Body of pancreas (tissue), 4 donors: ENCODE measurements around the gene SLC6A13. TPM values are rescaled to one million over a fixed set of nuclear protein-coding genes. Genes with fewer than 3 reads are reported as not detected.

Experiments used
- ATAC-seq: fragments of 150-250 bp; one replicate; pipeline ENCODE4 v1.9.1; 2016
- DNase-seq, 4 donors: peaks; one replicate each; pipeline ENCODE4 v3.0.0-alpha.2; 2019
- H3K27ac ChIP-seq, 4 donors: fragments of 200-600 bp; sonication (generic); 1 replicate in 3 of 4; 2 replicates in 1 of 4; pipeline versions ENCODE4 v1.5.1 to v1.6.1; 2016 to 2019; ENCODE audit warnings: mild to moderate bottlenecking in 1 of 4, mixed read lengths in 1 of 4, moderate library complexity in 1 of 4
- H3K27me3 ChIP-seq, 2 donors: fragments of 200-600 bp; sonication (generic); one replicate each; pipeline ENCODE4 v1.6.0; 2016; ENCODE audit warnings: mild to moderate bottlenecking in 1 of 2
- H3K36me3 ChIP-seq, 2 donors: fragments of 200-600 bp; sonication (generic); replicated peaks in 1 of 2; 2 replicates each; pipeline ENCODE4 v1.5.1; 2016; ENCODE audit warnings: low read depth in 2 of 2; ENCODE audit not compliant: insufficient read depth in 1 of 2
- H3K4me1 ChIP-seq: fragments of 200-600 bp; sonication (generic); one replicate; pipeline ENCODE4 v1.6.0; 2016
- H3K4me3 ChIP-seq, 2 donors: fragments of 200-600 bp; sonication (generic); 1 replicate in 1 of 2; 2 replicates in 1 of 2; pipeline ENCODE4 v1.5.1; 2016 to 2019
- H3K9me3 ChIP-seq, 3 donors: fragments of 200-600 bp; sonication (generic); 1 replicate in 2 of 3; 2 replicates in 1 of 3; pipeline ENCODE4 v1.5.1; 2016
- CTCF ChIP-seq, 7 experiments: fragments of 450-650 bp in 4 of 7; fragments of 200-600 bp in 3 of 7; sonication (generic) in 3 of 7; IDR thresholded peaks; one replicate each; pipeline ENCODE4 v1.5.1; 2016 to 2019; ENCODE audit warnings: antibody characterized with exemption in 7 of 7
- POLR2A ChIP-seq, 3 donors: fragments of 450-650 bp; IDR thresholded peaks; one replicate each; pipeline ENCODE4 v1.6.1; 2016; ENCODE audit warnings: antibody characterized with exemption in 3 of 3, mild to moderate bottlenecking in 2 of 3
- whole genome bisulfite sequencing, 2 donors: methylation state at CpG; one replicate each; pipeline ENCODE4 v1.1.5; 2017; 5-methylcytosine and 5-hydroxymethylcytosine counted together
- intact Hi-C: fragments of 100-400 bp; cut with DNase I; formaldehyde crosslinking; loops from one replicate; pipeline ENCODE4 v1.15.1; 2023
- total RNA-seq, 2 donors: library from RNA; depleted of rRNA; stranded (reverse); fragments of >200 nt; gene quantifications; one replicate each; pipeline ENCODE4 v1.1.0, GENCODE V29; 2016

SLC6A13 gene
- total RNA-seq, 2 donors from 2014 or later = not detected

DNA sequence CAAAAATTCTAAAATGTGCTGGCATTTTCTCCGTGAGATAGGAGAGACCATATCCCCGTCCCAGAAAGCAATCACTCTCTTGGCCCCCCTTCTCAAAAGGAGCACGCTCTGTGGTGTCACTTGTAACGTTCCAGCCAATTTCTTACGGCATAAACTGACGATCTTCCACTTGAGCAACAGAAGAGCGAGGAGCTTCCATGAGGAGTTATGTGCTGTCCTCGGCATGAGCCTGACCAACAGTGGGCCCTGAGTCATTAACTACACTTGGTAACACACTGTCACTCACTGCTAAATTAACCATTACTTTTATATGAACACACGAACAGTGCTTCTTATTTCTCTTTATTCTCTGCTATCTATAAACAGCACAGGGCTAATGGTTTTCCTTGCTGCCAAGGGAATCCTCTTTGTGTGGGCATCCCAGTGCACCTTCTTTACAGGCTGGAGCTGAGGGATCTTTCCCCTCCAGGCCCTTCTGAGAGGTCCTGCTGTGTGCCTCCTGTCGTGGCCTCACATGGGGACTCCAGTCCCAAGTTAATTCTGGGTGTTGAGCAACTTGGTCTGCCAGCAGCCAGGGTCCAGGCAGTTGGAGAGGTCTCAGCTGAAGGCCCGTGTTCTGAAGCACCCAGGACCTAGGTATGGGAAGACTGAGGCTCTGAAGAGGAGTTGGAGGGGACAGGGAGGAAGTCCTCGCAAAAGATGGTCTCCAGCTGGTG is 9.4 kb downstream of the SLC6A13 start:
- DNase-seq (no peak), ATAC-seq (no peak)
- 70 to 78% methylated on average over 12 of the region's 12 CpGs for WGBS, 2 donors
- TF ChIP-seq CTCF (IDR thresholded peaks at IDR 0.05) (no peak), POLR2A (IDR thresholded peaks at IDR 0.05) (no peak)
- H3K4me3 ChIP-seq = no peak overlapping the region
- no peak overlapping the region for H3K27ac ChIP-seq
- intact Hi-C loops = no loop called here
- no peaks in the 10 kb centered on the region for H3K36me3 ChIP-seq
- no peaks in the 10 kb centered on the region for H3K4me1 ChIP-seq
- H3K27me3 ChIP-seq = no peaks in the 10 kb centered on the region
- no peaks in the 10 kb centered on the region for H3K9me3 ChIP-seq

GRCh38 chr12:252636-253035 is 10.0 kb downstream of the SLC6A13 start:
- H3K27me3 ChIP-seq = no peaks in the 10 kb centered on the region
- DNase-seq = no peak
- TF ChIP-seq POLR2A (IDR thresholded peaks at IDR 0.05) (no peak), CTCF (IDR thresholded peaks at IDR 0.05) (no peak)
- H3K27ac ChIP-seq = no peak overlapping the region
- H3K36me3 ChIP-seq = no peaks in the 10 kb centered on the region
- no peaks in the 10 kb centered on the region for H3K4me1 ChIP-seq
- no peak overlapping the region for H3K4me3 ChIP-seq
- intact Hi-C loops = no loop called here
- WGBS, 2 donors = 20 to 27% methylated on average over 5 of the region's 5 CpGs
- no peak for ATAC-seq
- H3K9me3 ChIP-seq = no peaks in the 10 kb centered on the region

- Histone ChIP-seq H3K9me3 (no peaks in the 10 kb centered on the region), H3K27me3 (no peaks in the 10 kb centered on the region), H3K4me1 (no peaks in the 10 kb centered on the region), H3K4me3 (no peak overlapping the region), H3K27ac (no peak overlapping the region), H3K36me3 (no peaks in the 10 kb centered on the region)
- ATAC-seq (no peak), DNase-seq (no peak)
- intact Hi-C loops = no loop called here
- TF ChIP-seq POLR2A (IDR thresholded peaks at IDR 0.05) = no peak
- no peak for TF ChIP-seq CTCF (IDR thresholded peaks at IDR 0.05)
- 77 to 82% methylated on average over 3 of the region's 3 CpGs for WGBS, 2 donors
Measured at GRCh38 chr12:247271-247670, 15.4 kb downstream of the SLC6A13 start.

DNA sequence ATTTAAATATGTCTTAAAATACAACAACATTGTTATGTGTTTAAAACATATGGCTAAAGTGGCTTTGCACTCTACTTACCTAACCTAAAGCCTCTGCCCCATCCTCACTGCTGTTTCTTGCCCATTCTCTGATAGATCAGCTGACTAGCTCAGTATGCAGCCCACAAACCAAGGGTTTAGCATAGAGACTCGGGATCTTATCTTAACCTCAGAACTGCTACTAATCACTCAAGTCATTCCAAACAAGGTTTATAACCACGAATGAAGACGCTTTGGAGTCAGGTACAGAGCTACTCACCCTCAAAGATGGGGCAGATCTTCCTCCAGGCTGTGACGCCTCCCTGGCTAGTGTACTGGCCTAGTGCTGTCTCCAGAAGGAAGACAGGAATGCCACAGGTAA is 19.3 kb downstream of the SLC6A13 start:
- TF ChIP-seq POLR2A (IDR thresholded peaks at IDR 0.05) = no peak
- no peak for TF ChIP-seq CTCF (IDR thresholded peaks at IDR 0.05)
- Histone ChIP-seq H3K36me3 (no peaks in the 10 kb centered on the region), H3K4me1 (no peaks in the 10 kb centered on the region), H3K9me3 (no peaks in the 10 kb centered on the region), H3K4me3 (no peak overlapping the region), H3K27ac (no peak overlapping the region), H3K27me3 (no peaks in the 10 kb centered on the region)
- DNase-seq (no peak), ATAC-seq (no peak)
- intact Hi-C loops = no loop called here
- 38 to 61% methylated on average over 4 of the region's 4 CpGs for WGBS, 2 donors

- no peaks in the 10 kb centered on the region for H3K27me3 ChIP-seq
- intact Hi-C loops = no loop called here
- WGBS, 2 donors = 83 to 87% methylated on average over 15 of the region's 15 CpGs
- TF ChIP-seq POLR2A (IDR thresholded peaks at IDR 0.05) (no peak), CTCF (IDR thresholded peaks at IDR 0.05) (no peak)
- ATAC-seq (no peak), DNase-seq (no peak)
- H3K27ac ChIP-seq = no peak overlapping the region
- H3K4me3 ChIP-seq = no peak overlapping the region
- H3K4me1 ChIP-seq = no peaks in the 10 kb centered on the region
- no peaks in the 10 kb centered on the region for H3K36me3 ChIP-seq
- H3K9me3 ChIP-seq = no peaks in the 10 kb centered on the region
Measured at GRCh38 chr12:242496-242895, 20.1 kb downstream of the SLC6A13 start.
